Measurements from ENCODE around the gene RIGI.
A peak's percentile ranks its signal among the peaks of the same experiment; 100 is the strongest.
"Not testable (repeated sequence)": the region's sequence is repeated elsewhere in the genome, so short reads cannot be mapped to it uniquely, and the experiment has no call there.

RIGI gene

DNA sequence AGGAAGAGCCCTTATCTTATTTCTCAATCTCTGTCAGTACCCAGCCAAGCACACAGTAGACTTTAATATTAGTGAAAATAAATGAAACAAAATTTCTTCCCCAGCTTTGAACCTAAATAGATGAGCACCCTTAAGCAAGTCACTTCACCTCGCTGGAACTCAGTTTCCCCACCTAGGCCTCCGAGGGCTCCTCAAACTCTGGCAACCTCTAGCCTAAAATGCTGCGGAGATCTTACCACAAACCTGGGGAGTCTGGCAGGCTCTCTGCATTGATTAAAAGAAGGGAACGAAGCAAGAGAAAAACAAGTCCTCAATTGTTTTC lies 326 bp downstream of the RIGI start:
- no peak for DNase-seq

- DNase-seq, result peak; percentile 32
Observed at GRCh38 chr9:32524892-32525708, 896 bp downstream of the RIGI start.

- DNase-seq, result not testable (repeated sequence)
Observed at GRCh38 chr9:32524558-32524891, 1.5 kb downstream of the RIGI start.

GRCh38 chr9:32523910-32524309 lies 2.1 kb downstream of the RIGI start:
- no peak for DNase-seq

DNA sequence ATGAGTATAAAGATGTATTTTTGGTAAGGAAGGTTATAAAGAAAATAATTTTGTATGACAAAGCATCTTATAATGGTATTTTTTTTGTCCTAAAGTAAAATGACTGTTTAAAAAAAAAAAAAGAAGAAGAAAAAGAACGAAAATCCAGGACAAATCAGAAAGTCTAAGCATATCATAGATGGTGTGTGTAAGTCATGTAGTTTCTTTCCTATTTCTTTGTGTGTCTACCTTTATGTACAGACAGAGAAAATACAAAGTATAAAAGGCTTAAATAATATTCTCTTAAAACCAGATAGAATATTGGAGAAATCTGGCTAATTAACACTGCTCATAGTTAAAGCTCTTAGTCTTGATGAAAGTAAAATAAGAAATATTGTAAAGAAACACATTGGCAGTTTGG lies 7.7 kb downstream of the RIGI start:
- DNase-seq, result no peak

GRCh38 chr9:32516241-32516640 lies 9.8 kb downstream of the RIGI start:
- DNase-seq, result no peak

GRCh38 chr9:32508728-32509127 lies 17.3 kb downstream of the RIGI start:
- DNase-seq, result no peak

- DNase-seq, result no peak
Observed at GRCh38 chr9:32503008-32503407, 23.0 kb downstream of the RIGI start.

- DNase-seq, result no peak
Observed at GRCh38 chr9:32502464-32502863, 23.5 kb downstream of the RIGI start.

DNA sequence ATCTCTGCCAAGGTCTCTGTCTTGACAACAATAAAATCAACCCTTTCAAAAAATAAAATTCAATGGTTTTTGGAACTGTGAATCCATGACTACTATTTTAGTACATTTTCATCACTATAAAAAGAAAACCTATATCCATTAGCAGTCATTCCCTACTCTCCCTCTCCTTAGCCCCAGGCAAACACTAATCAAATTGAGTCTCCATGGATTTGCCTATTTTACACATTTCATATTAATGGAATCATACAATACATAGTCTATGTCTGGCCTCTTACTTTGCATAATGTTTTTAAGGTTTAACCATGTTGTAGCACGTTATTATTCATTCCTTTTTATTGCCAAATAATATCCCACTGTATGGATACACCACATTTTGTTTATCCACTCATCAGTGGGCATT lies 24.1 kb downstream of the RIGI start:
- no peak for DNase-seq

DNA sequence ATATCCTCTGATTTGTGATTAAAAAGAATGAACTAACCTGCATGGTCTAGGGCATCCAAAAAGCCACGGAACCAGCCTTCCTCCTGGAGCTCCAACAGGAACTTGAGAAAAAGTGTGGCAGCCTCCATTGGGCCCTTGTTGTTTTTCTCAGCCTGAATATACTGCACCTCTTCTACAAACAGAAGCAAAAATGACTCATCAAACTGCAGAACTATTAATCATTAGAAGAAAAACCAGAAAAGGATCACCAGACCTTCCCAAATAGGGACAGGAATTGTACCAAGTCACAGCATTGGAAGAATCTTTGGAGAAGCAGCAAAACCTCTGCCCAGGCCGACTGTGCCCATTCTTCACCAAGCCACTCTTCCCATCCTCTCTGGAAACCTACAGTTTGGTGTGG lies 25.2 kb downstream of the RIGI start:
- DNase-seq, result no peak

DNA sequence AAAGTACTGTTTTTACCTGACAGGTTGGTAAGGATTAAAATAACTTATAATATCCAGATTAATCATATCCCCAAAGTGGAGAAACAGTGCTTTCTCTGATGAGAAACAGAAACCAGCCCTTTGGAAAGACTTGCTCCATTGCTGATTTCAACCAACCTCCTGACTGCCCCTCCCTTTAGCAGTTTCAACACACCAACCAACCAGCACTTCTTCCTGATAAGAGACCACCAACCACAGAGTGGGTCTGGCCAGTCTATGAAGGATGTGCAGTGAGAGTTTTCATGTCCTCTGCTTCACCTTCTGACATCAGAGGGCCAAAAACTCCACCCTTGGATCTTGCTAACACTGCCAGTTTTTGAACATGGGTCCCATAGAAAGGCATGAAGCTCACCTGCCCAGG lies 28.1 kb downstream of the RIGI start:
- no peak for DNase-seq

DNA sequence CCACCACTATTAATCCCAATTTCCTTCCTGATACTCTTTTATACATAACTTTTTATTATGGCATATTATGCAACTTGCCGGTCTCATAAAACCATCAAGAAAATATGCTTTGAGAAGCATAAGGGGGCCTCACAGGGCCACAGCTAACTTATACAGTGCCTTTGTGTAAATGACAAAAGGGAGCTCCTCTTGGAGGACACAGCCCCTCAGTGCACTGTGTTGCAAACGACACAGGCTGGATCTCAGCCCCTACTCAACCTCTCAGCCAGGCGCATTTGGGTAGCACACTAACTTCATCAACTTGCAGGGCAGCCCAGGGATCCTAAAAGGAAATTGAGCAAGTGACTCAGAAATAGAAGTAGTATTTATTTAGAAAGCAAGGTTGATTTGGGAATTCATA lies 35.4 kb downstream of the RIGI start:
- no peak for DNase-seq

- no peak for DNase-seq
Observed at GRCh38 chr9:32487981-32488380, 38.0 kb downstream of the RIGI start.

DNA sequence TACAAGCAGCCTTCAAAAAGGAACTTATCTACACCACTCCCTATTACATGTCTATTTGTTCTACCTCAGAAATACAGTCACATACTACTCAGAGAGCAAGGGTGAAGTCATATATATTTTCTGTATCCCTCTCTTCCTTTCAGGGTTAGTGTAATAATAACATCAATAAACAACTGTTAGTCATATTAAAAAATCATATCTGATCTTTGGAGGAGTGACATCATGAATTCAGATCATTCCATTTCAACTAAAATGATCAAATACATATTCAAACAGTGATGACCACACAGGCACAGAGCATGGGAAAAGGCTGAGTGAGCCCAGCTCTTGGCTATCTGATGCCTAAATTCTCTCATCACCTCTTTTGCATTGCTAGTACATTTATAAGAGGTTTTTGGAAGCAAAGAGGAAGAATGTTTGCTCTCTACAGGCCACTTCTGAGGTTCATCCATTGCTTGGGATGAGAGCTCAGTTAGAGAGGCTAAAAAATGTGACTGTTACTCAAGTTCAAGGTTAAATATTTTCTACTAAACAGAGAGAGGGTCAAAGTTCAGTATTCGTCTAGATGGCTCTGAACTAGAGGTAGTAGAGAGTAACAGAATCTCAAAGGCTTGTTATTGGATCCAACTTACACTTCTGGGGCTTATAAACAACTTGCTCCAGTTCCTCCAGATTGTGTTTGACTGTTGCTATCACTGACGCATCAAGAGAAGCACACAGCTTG lies 39.0 kb downstream of the RIGI start:
- no peak for DNase-seq

GRCh38 chr9:32483343-32483742 lies 42.7 kb downstream of the RIGI start:
- no peak for DNase-seq
